Endometrial microvascular endothelial cells (primary cell): ENCODE data around the gene TMEM223. TPM values are rescaled to one million over a fixed set of nuclear protein-coding genes. Genes with fewer than 3 reads are reported as not detected.
"Not testable (repeated sequence)": the region's sequence is repeated elsewhere in the genome, so short reads cannot be mapped to it uniquely, and the experiment has no call there.

Source experiments
- in situ Hi-C: cut with HindIII; loops from 2 replicates; pipeline ENCODE4 v1.10.0; 2017; ENCODE audit warnings: low sequenced_read_pairs, low pct_unique_long_range_greater_than_20kb; ENCODE audit errors: inconsistent ontology term
- total RNA-seq: library from RNA; depleted of rRNA; stranded (reverse); fragments of >200 nt; gene quantifications from one replicate; pipeline ENCODE4 v1.2.3, GENCODE V29; 2015; ENCODE audit errors: inconsistent ontology term

The TMEM223 gene
- total RNA-seq, 1 donor from 2014 or later = 27.6 TPM

DNA sequence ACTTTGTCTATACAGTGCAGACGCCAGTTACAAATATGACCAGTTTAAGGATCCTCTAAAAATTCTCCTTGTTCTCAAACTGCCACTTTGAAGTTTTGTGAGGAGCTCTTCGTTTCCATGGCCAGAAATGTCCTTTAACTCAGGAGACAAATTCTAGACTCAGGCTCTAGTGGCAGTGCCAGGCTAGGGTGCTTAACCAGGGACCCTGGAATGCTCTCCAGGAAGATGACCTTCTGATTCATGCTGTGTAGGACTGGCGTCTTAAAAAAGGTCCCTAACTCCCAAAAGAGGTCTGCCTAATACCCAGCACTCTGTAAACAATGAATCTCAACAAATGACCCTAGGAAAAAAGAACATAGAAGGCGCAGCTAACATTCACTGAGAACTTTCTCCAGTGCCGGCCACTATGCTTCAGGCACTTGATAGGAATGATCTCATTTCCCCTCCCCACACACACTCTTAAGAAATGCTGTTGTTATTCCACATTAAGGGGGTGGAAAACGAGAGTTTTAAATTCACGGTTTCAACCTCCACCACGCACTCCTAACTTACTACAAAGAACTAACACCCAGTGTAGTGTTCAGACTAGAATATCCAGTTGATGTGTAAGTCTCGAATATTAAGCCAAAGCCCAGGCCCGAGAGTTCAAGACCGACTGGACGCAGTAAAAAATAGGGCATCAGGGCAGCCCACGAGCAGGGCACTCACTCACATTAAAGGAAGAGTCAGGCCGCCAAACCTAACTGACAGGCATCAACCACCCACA, 12.7 kb upstream of the TMEM223 start:
- in situ Hi-C loops = no loop called here

- in situ Hi-C loops = no loop called here
Measured at GRCh38 chr11:62801071-62801470, 9.3 kb upstream of the TMEM223 start.

DNA sequence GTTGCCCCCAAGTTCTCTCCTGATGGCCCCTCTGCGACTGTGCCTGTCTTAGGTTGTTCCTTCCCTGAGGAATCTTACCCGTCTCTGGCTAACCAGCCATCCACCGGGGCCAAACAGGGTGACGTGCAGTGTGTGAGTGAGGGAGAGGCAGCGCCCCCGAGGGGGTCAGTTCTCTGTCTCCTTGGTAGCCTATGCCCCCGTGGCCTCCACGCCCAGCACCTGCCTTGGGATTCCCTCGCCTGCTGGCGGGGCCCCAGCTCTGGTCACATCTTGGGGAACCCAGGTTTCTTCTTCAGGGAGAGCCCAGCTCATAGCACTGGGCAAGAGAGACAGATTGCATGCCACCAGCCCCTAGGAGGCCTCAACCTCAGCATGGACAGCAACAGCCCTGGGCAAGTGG, 7.7 kb upstream of the TMEM223 start:
- in situ Hi-C loops = no loop called here

DNA sequence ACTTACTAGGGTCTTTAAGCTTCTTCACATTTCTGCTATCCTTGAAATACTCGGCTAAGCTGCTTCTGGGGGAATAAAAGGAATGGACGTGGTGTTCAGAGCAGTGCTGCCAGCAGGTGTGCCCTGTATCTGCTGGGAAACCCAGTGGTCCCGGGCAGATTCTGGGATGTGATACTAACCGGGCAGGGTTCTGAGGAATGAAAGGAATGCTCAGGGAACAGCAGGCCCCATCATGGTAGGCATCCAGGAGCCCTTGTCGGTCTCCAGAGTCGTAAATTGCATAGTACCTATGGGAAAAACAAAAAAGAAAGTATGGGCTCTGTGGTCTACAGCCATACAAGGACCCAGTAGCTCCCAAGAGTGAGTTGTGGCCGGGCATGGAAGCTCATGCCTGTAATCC, 4.5 kb upstream of the TMEM223 start:
- in situ Hi-C loops = no loop called here

DNA sequence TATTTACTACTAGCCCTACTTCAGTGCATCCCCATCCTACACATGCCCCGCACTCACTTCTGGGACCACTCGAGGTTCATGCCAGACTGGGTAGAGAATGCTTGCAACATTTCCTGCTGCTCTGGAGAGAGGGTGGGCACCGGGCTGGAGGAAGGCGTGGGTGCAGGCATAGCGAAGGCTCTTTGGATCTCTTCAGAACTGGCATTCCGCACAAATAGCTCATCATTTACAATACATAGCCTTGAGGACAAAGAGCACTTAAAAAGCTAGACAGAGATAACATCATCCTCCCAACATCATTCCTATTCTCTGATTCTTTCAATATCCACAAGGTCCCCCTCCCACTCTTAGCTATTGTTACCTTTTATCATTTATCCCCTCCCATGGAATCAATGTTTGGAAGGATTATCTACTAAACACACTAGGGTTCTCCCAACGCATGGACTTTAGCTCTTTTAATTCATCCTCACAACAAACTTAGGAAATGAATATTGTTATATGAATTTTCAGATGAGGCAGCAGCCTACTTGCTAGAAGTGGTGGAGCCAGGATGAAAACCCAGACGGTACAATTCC, 2.5 kb upstream of the TMEM223 start:
- in situ Hi-C loops = no loop called here

- in situ Hi-C loops = no loop called here
Measured at GRCh38 chr11:62792202-62792575, 383 bp upstream of the TMEM223 start.

GRCh38 chr11:62789576-62789975, 2.2 kb downstream of the TMEM223 start:
- in situ Hi-C loops = no loop called here

DNA sequence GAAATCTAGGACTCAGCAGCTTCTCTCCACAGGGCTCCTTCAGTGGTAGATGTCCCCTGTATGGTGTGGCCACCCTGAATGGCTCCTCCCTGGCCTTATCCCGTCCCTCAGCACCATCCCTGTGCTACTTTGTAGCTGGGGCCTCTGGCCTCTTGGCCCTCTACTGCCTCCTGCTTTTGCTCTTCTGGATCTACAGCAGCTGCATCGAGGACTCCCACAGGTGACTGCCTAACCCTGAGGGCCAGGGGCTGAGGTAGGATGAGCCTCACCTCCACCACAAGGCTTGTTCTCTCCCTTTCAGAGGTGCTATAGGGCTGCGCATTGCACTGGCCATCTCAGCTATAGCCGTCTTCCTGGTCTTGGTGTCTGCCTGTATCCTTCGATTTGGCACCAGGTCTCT, 2.8 kb downstream of the TMEM223 start:
- in situ Hi-C loops = no loop called here

DNA sequence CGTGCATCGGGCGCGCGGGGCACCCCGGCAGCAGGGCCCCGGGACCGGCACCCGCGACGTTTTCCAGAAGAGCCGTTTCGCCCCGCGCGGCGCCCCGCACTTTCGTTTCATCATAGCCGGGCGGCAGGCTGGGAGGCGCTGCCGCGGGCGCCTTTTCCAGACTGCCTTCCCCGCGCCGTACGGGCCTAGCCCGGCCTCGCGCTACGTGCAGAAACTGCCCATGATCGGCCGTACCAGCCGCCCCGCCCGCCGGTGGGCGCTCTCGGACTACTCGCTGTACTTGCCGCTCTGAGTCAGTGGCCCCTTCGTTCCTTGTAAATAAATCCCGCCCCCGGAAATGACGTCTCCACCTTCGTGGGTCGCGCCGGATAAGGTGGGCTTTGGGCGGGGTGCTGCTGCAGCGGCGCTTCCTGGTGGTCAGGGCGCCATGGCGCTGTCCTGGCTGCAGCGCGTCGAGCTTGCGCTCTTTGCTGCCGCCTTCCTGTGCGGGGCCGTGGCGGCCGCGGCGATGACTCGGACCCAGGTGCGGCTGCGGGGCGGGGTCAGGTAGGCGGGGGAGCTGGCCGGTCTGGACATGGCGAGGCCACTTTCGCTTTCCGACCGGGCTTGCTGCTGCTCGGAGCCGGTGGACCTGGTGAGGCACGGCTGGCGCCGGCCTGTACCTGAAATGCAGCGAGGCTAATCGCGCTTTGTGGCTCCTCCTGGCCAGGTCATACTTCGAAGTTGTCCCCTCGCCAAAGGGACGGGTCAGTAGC, 4.6 kb downstream of the TMEM223 start, which contains the start of gene TMEM179B:
TSS of gene TMEM179B (plus strand) at position 398 of the 755 bp plus-strand sequence. CDS start at position 428, 30 bp downstream.
- in situ Hi-C loops = no loop called here

DNA sequence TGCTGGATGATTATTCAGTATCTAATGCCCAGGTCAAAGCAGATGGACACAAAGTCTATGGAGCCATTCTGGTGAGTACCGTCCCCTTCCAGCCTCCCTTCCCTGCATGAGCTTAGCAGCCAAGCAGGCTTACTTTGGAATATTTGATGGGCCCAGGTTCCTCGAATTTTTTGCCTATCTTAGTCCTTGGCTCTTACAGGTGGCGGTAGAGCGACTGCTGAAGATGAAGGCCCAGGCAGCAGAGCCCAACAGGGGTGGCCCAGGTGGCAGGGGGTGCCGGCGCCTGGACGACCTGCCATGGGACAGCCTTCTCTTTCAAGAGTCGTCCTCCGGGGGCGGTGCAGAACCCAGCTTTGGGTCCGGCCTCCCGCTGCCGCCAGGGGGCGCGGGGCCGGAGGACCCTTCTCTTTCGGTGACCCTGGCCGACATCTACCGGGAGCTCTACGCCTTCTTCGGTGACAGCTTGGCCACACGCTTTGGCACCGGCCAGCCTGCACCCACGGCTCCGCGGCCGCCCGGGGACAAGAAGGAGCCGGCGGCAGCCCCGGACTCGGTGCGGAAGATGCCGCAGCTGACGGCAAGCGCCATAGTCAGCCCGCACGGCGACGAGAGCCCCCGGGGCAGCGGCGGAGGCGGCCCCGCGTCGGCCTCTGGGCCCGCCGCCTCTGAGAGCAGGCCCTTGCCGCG, 5.3 kb downstream of the TMEM223 start:
- in situ Hi-C loops = no loop called here

GRCh38 chr11:62782753-62783152, 9.1 kb downstream of the TMEM223 start:
- in situ Hi-C loops = no loop called here

GRCh38 chr11:62778441-62778840, 13.4 kb downstream of the TMEM223 start:
- in situ Hi-C loops = no loop called here

GRCh38 chr11:62777389-62777788, 14.4 kb downstream of the TMEM223 start:
- in situ Hi-C loops = no loop called here

GRCh38 chr11:62775646-62776045, 16.2 kb downstream of the TMEM223 start:
- in situ Hi-C loops = no loop called here

GRCh38 chr11:62774407-62774806, 17.4 kb downstream of the TMEM223 start:
- in situ Hi-C loops = no loop called here

DNA sequence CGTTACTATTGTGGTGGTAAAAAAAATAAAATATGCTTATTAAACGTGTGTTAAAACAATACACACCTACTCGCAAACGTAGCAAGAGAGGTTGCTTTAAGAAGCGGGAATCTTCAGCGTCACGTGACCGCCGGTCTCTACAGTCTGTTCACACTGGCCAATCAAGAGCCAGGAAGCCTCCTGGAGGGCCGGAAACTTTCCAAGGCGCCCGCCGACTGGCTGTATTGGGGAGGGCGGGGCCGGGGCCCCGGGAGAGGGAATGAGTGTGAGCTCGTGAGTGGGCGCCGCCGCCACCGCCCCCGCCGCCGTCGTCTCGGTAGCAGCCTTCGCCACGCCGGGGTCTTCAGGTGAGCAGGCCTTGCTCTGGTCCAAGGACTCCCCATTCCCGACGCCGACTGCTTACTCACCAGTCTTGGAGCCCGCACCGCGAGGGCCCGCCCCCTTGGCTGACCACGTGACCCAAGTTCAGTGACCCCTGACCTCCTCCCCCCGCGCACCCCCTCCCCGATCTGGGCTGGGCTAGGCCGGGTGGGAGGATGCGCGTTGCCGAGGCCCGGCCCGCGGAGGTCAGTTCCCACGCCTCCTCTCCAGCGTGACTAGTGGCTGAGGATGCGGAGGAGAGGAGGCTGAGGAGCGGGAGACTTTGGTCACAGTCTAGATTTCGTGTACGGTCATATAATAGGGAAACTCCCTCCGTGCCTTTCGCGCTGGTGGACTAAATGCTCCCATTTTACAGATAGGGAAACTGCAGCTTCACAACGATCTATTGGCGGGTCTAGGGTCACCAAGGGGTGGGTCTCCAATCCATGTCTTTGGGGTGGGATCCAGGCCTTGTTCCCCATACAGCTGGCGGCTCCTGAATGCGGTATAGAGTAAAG, 20.4 kb downstream of the TMEM223 start, which contains the start of gene TAF6L:
TSS of gene TAF6L (plus strand) at position 253 of the 878 bp plus-strand sequence. CDS start 4,388 bp downstream, outside the sequence.
- in situ Hi-C loops = no loop called here

- in situ Hi-C loops = no loop called here
Measured at GRCh38 chr11:62770778-62771143, 21.0 kb downstream of the TMEM223 start.

GRCh38 chr11:62760867-62761227, 31.0 kb downstream of the TMEM223 start:
- in situ Hi-C loops = not testable (repeated sequence)
